ENCODE data around the gene INS.

INS gene

GRCh38 chr11:2160736-2161259 lies at the start of gene INS:
INS (minus strand) TSS chr11:2161209; CDS start chr11:2160971, 238 bp downstream.
- no peak for DNase-seq

DNA sequence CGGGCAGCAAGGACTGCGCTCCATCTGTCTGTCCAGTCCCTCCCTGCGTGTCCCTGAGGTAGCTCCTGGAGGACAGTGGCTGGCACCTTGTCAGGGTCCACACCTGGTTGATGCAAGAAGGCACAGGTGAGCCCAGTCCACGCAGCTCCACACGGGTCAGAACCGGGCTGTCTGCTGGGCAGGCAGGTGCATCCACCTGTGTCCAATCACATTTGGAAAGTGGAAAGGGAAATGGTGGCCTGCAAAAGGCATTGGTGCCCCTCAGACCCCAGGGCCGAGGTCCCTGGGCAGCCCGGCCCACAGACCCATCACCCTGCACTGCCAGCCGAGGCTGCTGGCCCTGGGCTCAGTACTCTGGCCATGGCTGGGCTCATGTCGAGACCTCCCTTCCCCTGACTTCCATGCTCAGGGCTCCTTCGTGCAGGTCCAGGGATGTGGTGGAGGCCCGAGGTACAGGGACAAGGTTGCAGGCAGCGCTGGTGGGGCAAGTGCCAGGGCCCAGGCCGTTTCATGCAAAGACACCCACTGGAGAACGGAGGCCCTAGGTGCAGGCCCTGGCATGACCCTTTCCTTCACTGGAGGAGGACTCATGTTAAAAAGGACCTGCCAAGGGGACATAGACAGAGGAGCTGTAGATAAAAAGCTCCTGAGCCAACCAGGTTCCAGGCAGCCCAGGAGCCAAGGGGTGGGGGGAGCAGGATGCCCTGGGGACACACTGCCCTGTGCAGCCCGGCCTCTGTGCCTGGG lies 49.5 kb upstream of the INS start:
- no peak for DNase-seq

DNA sequence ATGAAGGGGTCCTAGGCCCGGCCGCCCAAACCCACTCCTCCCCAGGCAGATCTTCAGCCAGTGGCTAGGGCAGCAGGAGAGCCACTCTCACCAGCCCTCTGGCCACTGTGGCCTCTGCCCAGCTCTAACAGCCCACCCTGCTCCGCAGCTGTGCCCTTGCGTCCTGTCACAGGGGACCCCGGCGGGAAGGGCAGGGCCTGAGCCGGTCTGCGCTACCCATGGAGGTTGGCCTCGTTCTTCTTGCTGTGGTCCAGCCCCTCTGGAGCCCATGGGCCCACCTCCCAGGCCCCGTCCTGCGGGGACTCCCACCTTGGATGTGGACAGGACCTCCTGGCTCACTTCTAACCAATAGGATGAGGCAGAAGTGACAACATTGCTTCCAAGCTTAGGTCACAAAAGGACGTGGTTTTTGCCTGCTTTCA lies 48.9 kb upstream of the INS start:
- no peak for DNase-seq

GRCh38 chr11:2209370-2209801 lies 48.4 kb upstream of the INS start:
- DNase-seq, result no peak

- peak; percentile 24 for DNase-seq
These were observed 47.8 kb upstream of the INS start for GRCh38 chr11:2208691-2209369.

GRCh38 chr11:2207773-2208621 lies 47.0 kb upstream of the INS start:
- DNase-seq, result no peak

DNA sequence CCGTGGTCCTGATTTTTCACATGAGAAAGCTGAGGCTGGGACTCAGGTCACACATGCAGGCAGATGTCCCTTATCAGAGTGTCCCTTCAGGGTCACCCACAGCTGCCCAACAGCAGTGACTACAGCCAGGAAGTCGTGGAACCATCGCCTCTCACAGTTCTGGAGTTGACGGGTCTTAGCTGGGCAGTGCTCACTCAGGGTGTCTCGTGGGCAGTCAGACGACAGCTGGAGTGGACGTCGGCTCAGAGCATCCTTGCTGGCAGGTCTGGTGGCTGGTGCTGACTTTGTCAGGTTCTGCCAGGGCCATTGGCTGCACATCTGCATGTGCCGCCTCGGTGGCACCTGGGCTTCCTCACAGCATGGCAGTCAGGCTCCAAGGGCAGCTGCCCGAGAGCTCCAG lies 46.2 kb upstream of the INS start:
- DNase-seq, result no peak

- no peak for DNase-seq
These were observed 45.1 kb upstream of the INS start for GRCh38 chr11:2205981-2206690.

- no peak for DNase-seq
These were observed 44.3 kb upstream of the INS start for GRCh38 chr11:2205214-2205720.

DNA sequence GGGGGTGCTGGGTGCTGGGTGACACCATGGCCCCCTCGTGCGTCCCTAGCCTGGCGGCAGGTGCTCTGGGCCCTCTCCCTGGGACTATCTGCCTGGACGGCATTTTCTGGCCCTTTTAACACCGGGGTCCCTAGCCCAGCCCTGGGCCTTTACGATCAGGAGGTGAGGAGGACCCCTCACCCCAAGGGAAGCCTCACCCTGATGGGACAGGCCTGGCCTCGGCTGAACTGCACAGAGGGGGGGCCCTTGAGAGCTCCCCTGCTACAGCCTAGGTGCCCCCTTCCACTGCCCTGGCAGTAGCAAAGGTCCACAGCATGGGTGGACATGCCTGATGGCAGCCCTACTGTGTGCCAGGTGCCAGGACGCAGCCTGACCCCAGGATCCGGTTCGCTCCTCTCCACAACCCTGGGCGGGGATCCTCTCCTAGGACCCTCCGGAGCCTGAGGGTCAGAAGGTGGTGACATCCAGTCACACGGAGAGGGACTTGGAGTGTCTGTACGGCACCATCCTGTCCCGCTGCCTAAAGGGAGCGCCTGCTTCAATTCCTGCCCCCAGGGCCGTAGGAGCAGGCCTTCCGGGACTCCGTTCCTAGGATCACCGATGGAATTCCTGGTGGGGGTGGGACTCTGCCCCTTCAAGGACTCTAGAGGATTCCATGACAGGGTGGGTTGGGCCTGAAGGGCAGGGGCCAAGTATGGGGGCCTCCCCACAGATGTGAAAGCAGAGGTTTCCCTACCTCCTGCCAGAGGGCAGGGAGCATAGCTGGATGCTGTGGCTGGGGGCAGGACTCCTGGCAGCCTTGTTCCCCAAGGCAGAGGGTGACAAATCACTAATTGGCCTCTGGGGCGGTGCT lies 43.6 kb upstream of the INS start:
- no peak for DNase-seq

DNA sequence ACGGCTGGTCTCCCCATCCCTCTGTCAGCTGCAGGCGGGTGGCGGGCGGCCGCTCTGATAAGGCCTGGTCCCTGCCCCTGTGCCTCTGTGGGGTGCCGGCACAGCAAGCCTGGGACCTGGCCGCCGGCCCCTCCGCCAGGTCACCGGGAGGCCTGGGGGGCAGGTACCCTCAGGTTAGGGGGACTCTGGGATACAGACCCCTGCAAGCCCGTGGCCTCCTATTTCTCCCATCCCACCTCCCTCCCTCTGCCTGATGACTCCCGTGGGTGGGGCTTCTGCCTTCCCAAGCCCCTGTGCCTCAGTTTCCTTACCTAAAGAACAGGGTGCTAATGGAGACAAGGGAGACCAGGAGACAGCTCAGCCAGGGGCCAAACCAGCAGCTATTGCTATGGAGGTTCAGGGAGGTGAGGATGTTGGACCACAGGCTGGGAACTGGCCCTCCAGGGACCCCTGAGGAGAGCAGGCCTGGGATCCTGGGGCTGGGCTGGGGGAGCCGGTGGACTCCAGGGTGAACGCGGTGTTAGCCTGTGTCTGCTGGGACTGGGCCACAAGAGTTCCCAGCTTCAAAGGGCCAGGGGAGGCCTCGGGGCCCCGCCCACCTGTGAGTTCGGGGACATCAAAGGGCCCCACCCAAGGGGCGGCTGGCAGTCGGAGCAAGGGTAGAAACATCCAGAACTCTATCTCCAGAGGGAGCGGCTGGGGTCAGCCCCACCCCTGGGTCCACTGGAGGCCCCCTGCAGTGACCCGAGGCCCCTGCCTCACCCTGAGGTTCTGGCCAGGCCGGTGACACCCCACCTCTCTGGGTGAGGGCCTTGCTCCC lies 42.6 kb upstream of the INS start:
- no peak for DNase-seq

GRCh38 chr11:2202900-2203439 lies 42.0 kb upstream of the INS start:
- DNase-seq, result no peak

- DNase-seq, result no peak
These were observed 41.3 kb upstream of the INS start for GRCh38 chr11:2202071-2202899.

- no peak for DNase-seq
These were observed 40.5 kb upstream of the INS start for GRCh38 chr11:2201542-2201941.

DNA sequence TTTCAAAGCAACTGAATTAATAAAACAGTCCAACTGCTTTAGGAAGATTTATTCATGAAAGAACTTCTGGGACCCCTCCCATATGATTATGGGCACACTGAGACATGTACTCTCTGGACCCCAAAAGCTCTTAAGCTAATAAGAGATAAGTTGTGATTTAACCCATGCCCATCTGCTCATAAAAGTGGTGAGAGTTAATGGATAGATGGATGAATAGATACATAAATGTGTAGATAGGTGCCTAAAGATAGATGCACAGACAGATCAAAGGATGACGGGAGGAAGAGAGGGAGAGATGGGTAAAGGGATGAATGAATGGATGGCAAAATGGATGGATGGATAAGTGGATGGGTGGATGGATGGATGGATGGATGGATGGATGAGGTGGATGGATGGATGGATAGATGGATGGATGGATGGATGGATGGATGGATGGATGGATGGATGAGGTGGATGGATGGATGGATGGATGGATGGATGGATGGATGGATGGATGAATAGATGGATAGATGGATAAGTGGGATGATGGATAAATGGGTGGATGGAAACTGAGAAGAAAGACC lies 40.0 kb upstream of the INS start:
- DNase-seq, result no peak

DNA sequence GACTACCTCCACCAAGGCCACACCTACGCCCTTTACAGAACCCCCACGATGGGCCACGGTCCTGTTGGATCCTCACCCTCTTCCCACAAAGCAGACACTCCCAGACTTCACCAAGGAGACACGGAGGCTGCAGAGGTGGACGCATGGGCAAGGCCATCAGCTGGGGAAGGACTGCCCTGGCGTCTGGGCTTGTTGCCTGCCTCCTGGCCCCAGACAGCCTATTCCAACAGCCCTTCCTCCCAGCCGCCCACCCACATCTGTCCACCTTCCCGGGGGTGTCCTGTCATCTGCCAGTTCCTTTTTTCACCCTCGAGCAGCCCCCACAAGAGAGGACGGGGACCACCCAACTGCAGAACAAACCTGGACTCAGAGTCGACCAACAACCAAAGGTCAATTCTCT lies 39.5 kb upstream of the INS start:
- DNase-seq, result no peak

GRCh38 chr11:2199466-2200341 lies 38.7 kb upstream of the INS start:
- DNase-seq, result no peak

Data from NCI-H345 (cell line).